Measurements from ENCODE around the gene TBRG4. TPM values are rescaled to one million over a fixed set of nuclear protein-coding genes. Genes with fewer than 3 reads are reported as not detected.

Gene TBRG4
- total RNA-seq, 6 donors from 2014 or later, result 24.2 to 92.2 (median 54.6) TPM

GRCh38 chr7:45143616-45144015, 32.1 kb upstream of the TBRG4 start:
- Histone ChIP-seq H3K4me1 (no peaks in the 10 kb centered on the region), H3K27ac (no peak overlapping the region), H3K36me3 (no peaks in the 10 kb centered on the region), H3K9me3 (no peaks in the 10 kb centered on the region), H3K4me3 (no peak overlapping the region), H3K27me3 (no peaks in the 10 kb centered on the region)
- ATAC-seq (ENCODE audit: low FRiP score in 2 of 2) (no peak), DNase-seq (no peak)
- 93 to 95% methylated on average over 4 of the region's 4 CpGs for WGBS, 2 donors
- TF ChIP-seq, protein P1, sequence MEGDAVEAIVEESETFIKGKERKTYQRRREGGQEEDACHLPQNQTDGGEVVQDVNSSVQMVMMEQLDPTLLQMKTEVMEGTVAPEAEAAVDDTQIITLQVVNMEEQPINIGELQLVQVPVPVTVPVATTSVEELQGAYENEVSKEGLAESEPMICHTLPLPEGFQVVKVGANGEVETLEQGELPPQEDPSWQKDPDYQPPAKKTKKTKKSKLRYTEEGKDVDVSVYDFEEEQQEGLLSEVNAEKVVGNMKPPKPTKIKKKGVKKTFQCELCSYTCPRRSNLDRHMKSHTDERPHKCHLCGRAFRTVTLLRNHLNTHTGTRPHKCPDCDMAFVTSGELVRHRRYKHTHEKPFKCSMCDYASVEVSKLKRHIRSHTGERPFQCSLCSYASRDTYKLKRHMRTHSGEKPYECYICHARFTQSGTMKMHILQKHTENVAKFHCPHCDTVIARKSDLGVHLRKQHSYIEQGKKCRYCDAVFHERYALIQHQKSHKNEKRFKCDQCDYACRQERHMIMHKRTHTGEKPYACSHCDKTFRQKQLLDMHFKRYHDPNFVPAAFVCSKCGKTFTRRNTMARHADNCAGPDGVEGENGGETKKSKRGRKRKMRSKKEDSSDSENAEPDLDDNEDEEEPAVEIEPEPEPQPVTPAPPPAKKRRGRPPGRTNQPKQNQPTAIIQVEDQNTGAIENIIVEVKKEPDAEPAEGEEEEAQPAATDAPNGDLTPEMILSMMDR (IDR thresholded peaks at IDR 0.05), result no peak
- TF ChIP-seq POLR2A (IDR thresholded peaks at IDR 0.05) (no peak), EP300 (IDR thresholded peaks at IDR 0.05) (no peak), POLR2AphosphoS5 (IDR thresholded peaks at IDR 0.05) (no peak)

- TF ChIP-seq EP300 (IDR thresholded peaks at IDR 0.05) (no peak), POLR2A (IDR thresholded peaks at IDR 0.05) (no peak), POLR2AphosphoS5 (IDR thresholded peaks at IDR 0.05) (no peak)
- TF ChIP-seq, protein P1 (IDR thresholded peaks at IDR 0.05), result no peak
- ATAC-seq (ENCODE audit: low FRiP score in 2 of 2), result no peak
- Histone ChIP-seq H3K4me3 (no peak overlapping the region), H3K36me3 (no peaks in the 10 kb centered on the region), H3K4me1 (no peaks in the 10 kb centered on the region), H3K27ac (no peak overlapping the region), H3K9me3 (no peaks in the 10 kb centered on the region), H3K27me3 (no peaks in the 10 kb centered on the region)
- 68 to 70% methylated on average over 4 of the region's 4 CpGs for WGBS, 2 donors
- no peak for DNase-seq
These were observed 29.3 kb upstream of the TBRG4 start for GRCh38 chr7:45140827-45141226.

DNA sequence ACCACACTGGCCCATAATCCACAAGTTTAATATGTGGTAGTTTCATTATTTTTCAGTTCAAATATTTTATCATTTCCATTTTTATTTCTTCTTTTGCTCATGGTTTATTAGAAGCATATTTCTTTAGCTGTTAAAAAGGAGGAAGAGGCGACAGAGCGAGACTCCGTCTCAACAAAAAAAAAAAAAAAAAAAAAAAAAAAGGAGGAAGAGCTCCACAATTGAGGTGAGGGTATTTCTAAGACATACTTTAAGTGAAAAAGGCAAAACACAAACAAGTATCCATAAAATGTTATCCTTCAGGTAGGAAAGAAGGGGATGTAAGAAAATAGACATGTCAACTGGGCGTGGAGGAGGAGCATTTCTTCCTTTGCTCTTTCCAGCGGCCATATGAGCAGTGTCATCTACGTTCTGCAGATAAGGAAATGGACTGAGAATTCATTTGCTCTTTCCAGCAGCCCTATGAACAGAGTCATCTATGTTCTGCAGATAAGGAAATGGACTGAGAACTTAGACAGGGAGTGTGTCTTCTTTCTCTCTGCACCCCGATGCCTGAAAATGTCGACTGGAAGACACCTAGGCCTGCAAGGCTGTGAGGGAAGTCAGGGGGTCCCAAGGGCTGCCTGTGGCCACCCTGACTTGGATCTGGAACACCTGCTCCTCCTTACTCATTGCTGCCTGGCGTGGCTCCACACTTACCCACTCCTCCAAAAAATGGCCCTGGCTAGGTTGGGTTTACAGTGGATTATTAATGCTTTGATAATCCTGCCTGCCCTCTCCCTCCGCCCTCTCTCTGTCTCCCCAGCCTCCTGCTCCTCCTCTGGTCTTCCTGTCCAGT, 27.2 kb upstream of the TBRG4 start:
- DNase-seq (no peak), ATAC-seq (ENCODE audit: low FRiP score in 2 of 2) (no peak)
- Histone ChIP-seq H3K36me3 (no peaks in the 10 kb centered on the region), H3K27me3 (no peaks in the 10 kb centered on the region), H3K9me3 (no peaks in the 10 kb centered on the region), H3K4me3 (no peak overlapping the region), H3K4me1 (no peaks in the 10 kb centered on the region), H3K27ac (no peak overlapping the region)
- WGBS, 2 donors, result 72 to 78% methylated on average over 10 of the region's 10 CpGs
- TF ChIP-seq EP300 (IDR thresholded peaks at IDR 0.05) (no peak), POLR2A (IDR thresholded peaks at IDR 0.05) (no peak), POLR2AphosphoS5 (IDR thresholded peaks at IDR 0.05) (no peak)
- TF ChIP-seq, protein P1 (IDR thresholded peaks at IDR 0.05), result no peak

- no peak overlapping the region for H3K27ac ChIP-seq
- no peaks in the 10 kb centered on the region for H3K36me3 ChIP-seq
- H3K4me1 ChIP-seq, result no peaks in the 10 kb centered on the region
- H3K27me3 ChIP-seq, result no peaks in the 10 kb centered on the region
- no peaks in the 10 kb centered on the region for H3K9me3 ChIP-seq
- TF ChIP-seq, protein P1 (IDR thresholded peaks at IDR 0.05), result peak; percentile 69 to 90 (median 85)
- no peak for TF ChIP-seq POLR2A (IDR thresholded peaks at IDR 0.05)
- WGBS, 2 donors, result 44 to 49% methylated on average over 9 of the region's 9 CpGs
- DNase-seq (peak in 1 of 2 donors; percentile 60), ATAC-seq (ENCODE audit: low FRiP score in 2 of 2) (peak; percentile 56 to 85)
- H3K4me3 ChIP-seq, result no peak overlapping the region
These were observed 24.9 kb upstream of the TBRG4 start for GRCh38 chr7:45136106-45137060.
